Mononuclear cell (primary cell): ENCODE measurements around the gene OASL. TPM values are rescaled to one million over a fixed set of nuclear protein-coding genes. Genes with fewer than 3 reads are reported as not detected.

Experiments used
- H3K27me3 ChIP-seq: 2 replicates; pipeline ENCODE4 v1.6.0; 2011; ENCODE audit warnings: low read length, control low read depth; ENCODE audit not compliant: insufficient read depth
- H3K4me1 ChIP-seq: 2 replicates; pipeline ENCODE4 v1.5.1; 2011; ENCODE audit warnings: mild to moderate bottlenecking, low read length, control low read depth; ENCODE audit not compliant: insufficient read depth
- H3K4me3 ChIP-seq: 2 replicates; pipeline ENCODE4 v1.5.1; 2011; ENCODE audit warnings: mild to moderate bottlenecking, low read length, moderate library complexity
- H3K9me3 ChIP-seq: 2 replicates; pipeline ENCODE4 v1.5.1; 2011; ENCODE audit warnings: low read depth, mild to moderate bottlenecking, control low read depth, low read length
- total RNA-seq: library from RNA; depleted of rRNA; stranded (reverse); fragments of >200 nt; gene quantifications from one replicate; pipeline ENCODE4 v1.2.3, GENCODE V29; 2012

Gene OASL
- total RNA-seq, 1 donor, result 18.5 TPM

DNA sequence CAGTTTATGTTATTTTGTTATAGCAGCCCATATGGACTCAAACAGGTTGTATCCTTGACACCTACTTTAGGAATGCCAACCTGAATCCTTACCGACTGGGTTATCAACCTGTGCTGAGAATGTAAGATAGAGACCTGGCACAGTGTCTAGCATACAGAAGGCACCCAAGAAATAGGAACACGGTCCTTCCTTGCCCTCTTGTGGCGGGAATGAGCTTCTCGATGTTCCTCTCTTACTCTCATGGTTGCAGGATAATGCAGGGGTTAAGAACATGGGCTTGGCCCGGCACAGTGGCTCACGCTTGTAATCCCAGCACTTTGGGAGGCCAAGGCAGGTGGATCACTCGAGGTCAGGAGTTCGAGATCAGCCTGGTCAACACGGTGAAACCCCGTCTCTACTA is 29.3 kb downstream of the OASL start:
- H3K4me3 ChIP-seq, result no peak overlapping the region

DNA sequence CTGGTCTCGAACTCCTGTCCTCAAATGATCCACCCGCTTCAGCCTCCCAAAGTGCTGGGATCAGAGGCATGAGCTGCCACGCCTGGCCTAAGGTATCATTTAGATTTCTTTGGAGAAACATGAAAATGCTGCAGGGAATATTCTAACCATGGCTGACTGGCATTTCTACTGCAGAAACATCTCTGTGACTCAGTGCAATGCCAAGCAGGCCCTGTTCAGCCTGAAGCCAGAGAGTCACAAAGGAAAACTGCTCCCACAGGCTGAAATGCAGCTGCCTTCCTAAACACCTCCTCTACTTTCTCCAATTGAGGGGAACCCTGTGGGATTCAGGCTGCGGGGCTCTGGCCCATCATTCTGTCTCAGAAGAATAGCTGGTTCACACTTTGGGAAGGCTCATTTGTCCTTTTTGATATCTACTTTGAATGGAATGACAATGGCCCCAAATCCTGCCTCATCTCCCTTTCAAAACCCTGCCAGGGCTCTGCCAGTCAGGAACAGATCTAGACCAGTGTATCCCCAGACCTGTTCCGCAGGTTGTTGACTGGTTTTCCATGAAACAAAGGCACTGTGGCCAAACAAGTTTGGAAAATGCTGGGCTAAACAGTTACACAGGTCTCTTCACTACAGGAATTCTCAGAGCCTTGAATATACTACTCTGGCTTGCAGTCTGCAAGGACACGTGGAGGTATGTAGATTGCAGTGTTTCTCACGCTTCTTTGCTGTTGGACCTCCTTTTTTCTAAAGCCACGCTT is 30.5 kb downstream of the OASL start:
- Histone ChIP-seq H3K9me3 (no peaks in the 10 kb centered on the region), H3K4me1 (no peaks in the 10 kb centered on the region), H3K4me3 (no peak overlapping the region), H3K27me3 (no peaks in the 10 kb centered on the region)

More for the DNA sequence above, 29.3 kb downstream of the OASL start:
- no peaks in the 10 kb centered on the region for H3K9me3 ChIP-seq
- no peaks in the 10 kb centered on the region for H3K27me3 ChIP-seq
- H3K4me1 ChIP-seq, result no peaks in the 10 kb centered on the region

DNA sequence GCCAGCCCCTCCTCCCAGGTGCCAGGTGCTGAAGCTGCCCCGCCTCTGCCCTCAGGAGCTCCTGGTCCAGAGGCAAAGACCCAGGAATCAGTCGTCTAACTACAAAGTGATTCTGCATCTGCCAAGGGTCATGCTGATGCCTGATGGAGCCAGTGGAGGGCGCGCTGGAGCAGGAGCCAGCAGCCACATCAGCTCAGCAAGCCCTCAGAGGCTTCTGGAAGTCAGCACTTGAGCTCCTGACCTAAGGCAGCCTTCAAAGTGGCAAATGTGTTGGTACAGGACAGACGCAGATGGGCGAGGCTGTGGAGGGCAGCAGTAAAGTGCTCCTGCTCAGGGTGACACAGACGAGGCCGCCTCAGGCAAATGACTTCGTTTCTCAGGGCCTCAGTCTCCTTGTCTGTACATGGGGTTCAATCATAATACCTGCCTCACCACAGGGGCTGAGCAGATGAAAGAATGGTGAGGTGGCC is 33.7 kb downstream of the OASL start:
- no peaks in the 10 kb centered on the region for H3K9me3 ChIP-seq
- no peaks in the 10 kb centered on the region for H3K4me1 ChIP-seq
- no peak overlapping the region for H3K4me3 ChIP-seq
- no peaks in the 10 kb centered on the region for H3K27me3 ChIP-seq

DNA sequence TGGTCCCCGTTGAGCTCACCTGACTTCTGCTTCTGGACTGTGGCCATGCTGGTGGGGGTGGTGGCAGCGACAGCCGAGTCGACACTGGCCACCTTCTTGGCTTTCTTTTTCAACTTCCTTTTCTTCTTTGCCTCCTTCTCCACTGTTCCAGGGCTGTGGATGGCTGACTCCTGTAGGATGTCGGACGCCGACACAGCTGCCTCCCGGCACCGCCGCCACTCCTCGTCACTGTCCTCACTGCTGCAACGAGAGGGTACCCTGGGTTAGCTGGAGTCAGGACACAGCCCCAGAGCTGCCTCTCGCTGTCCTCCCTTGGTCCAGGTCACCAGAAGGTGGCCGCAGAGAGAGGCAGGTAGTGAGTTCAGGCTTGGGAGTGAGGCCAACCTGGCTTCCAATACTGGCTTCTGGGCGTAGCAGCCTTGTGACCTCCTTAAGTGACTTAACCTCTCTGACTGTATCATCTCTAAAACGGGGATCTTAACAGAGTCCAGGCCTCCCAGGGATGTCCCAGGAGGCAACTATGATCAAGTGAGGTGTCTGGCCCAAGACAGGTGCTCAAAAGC is 34.7 kb downstream of the OASL start:
- Histone ChIP-seq H3K4me1 (no peaks in the 10 kb centered on the region), H3K4me3 (no peak overlapping the region), H3K27me3 (no peaks in the 10 kb centered on the region), H3K9me3 (no peaks in the 10 kb centered on the region)

DNA sequence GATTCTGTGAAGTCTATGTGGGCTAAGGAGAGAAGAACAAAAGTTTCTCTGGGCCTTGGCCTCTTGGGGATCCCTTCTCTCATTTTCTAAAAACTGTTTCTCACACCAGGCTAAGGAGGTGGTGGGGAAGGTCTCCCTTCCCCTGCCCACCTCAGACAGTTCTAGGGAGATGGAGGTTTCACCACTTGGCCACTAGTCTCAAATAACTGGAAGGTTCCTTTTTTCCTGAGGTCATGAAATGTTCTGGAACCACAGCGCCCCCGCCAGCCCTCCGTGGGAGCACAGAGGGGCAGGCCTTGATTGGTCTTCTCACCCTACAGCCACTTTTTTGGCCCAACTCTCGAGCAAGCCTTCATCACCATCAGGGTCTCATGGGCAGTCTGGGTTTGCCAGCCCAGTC is 35.4 kb downstream of the OASL start:
- Histone ChIP-seq H3K4me3 (no peak overlapping the region), H3K27me3 (no peaks in the 10 kb centered on the region), H3K9me3 (no peaks in the 10 kb centered on the region), H3K4me1 (no peaks in the 10 kb centered on the region)

DNA sequence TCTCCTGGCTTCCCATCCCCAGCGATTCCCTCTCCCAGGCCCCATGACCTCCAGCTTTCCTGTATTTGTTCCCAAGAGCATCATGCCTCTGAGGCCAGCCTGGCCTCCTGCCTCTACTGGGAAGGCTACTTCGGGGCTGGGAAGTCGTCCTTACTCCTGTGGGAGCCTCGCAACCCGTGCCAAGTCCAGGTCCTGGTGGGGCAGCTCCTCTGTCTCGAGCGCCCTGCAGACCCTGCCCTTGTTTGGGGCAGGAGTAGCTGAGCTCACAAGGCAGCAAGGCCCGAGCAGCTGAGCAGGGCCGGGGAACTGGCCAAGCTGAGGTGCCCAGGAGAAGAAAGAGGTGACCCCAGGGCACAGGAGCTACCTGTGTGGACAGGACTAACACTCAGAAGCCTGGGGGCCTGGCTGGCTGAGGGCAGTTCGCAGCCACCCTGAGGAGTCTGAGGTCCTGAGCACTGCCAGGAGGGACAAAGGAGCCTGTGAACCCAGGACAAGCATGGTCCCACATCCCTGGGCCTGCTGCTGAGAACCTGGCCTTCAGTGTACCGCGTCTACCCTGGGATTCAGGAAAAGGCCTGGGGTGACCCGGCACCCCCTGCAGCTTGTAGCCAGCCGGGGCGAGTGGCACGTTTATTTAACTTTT is 37.1 kb downstream of the OASL start:
- Histone ChIP-seq H3K9me3 (no peaks in the 10 kb centered on the region), H3K27me3 (no peaks in the 10 kb centered on the region)

DNA sequence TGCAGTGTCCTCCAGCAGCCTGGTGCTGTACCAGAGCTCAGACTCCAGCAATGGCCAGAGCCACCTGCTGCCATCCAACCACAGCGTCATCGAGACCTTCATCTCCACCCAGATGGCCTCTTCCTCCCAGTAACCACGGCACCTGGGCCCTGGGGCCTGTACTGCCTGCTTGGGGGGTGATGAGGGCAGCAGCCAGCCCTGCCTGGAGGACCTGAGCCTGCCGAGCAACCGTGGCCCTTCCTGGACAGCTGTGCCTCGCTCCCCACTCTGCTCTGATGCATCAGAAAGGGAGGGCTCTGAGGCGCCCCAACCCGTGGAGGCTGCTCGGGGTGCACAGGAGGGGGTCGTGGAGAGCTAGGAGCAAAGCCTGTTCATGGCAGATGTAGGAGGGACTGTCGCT is 38.0 kb downstream of the OASL start:
- H3K4me3 ChIP-seq, result no peak overlapping the region
- no peaks in the 10 kb centered on the region for H3K27me3 ChIP-seq
- no peaks in the 10 kb centered on the region for H3K4me1 ChIP-seq
- no peaks in the 10 kb centered on the region for H3K9me3 ChIP-seq

More for the DNA sequence above, 37.1 kb downstream of the OASL start:
- Histone ChIP-seq H3K4me1 (no peaks in the 10 kb centered on the region), H3K4me3 (no peak overlapping the region)

DNA sequence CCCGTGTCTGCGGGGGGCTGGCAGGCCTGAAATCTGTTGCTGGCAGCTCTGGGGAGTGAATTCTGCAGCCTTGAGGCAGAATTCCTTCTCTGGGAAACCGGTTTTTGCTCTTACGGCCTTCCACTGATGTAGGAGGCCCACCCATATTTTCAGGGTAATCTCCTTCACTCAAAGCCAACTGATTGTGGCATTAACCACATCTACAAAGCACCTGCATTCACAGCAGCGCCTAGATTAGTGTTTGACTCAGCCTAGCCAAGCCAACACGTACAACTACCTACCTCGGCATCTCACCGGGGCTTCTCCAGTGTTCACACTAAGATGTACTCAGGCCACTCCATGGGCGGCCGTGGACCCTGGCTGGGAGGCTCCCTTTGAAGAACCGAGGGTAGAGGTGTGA is 38.5 kb downstream of the OASL start:
- H3K27me3 ChIP-seq, result no peaks in the 10 kb centered on the region
- no peaks in the 10 kb centered on the region for H3K4me1 ChIP-seq
- no peaks in the 10 kb centered on the region for H3K9me3 ChIP-seq
- no peak overlapping the region for H3K4me3 ChIP-seq

DNA sequence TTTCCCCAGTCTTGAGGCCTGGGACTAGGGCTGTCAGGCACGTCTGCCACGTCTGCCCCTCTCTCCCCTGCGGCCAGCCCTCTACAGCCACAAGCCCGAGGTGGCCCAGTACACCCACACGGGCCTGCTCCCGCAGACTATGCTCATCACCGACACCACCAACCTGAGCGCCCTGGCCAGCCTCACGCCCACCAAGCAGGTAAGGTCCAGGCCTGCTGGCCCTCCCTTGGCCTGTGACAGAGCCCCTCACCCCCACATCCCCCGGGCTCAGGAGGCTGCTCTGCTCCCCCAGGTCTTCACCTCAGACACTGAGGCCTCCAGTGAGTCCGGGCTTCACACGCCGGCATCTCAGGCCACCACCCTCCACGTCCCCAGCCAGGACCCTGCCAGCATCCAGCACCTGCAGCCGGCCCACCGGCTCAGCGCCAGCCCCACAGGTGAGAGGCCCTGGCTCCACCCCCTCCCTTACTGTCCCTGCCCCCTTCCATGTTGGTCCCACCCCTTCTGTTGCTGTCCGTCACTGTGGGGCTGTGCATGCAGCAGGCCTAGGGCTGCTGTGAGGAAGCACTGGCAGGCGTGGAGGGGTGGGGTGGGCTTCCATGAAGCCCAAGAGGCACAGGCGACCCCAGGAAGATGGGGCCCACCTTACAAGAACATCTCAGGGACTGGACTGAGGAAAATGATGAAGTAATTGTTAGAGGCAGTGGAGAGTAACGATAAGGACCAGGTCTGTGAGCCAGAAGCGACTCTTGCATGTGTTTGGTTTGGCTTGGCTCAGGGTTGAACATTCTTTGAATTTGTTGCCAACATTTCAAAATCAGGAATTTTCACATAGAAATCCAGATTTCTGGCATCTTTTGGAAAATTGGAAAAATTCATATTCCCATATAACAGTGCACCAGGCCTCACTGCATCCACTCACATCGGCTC is 39.6 kb downstream of the OASL start:
- no peaks in the 10 kb centered on the region for H3K27me3 ChIP-seq
- no peaks in the 10 kb centered on the region for H3K4me1 ChIP-seq
- no peaks in the 10 kb centered on the region for H3K9me3 ChIP-seq
- H3K4me3 ChIP-seq, result no peak overlapping the region

DNA sequence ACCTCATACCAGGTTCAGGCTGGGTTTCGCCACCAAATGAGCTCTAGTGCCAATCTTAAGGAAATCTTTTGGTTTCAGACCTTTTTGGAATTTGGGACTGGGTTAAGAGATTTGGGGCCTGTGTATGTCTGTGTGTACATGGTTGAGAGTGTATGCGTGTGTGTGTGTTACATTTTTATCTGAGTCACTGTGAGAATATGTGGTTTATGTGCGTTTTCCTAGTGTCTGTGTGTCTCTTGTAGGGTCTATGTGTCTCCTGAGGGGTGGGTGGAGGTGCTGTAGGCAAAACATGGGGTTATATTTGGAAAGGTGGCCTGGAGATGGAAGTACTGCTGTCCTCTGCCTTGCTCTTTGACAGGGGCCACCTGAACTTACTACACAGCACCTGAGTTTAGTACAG is 40.6 kb downstream of the OASL start:
- H3K4me1 ChIP-seq, result no peaks in the 10 kb centered on the region
- no peaks in the 10 kb centered on the region for H3K27me3 ChIP-seq
- no peak overlapping the region for H3K4me3 ChIP-seq
- no peaks in the 10 kb centered on the region for H3K9me3 ChIP-seq

DNA sequence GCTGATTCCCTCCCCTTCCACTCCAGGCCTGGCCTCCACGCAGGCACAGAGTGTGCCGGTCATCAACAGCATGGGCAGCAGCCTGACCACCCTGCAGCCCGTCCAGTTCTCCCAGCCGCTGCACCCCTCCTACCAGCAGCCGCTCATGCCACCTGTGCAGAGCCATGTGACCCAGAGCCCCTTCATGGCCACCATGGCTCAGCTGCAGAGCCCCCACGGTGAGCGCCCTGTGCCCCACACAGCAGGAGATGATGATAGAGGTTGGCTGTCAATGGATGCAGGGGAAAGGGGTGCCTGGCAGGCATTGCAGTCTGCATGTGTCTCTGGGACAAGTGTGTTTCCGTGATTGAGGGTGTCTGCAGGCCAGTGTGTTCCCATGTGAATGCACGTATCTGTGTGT is 41.6 kb downstream of the OASL start:
- no peaks in the 10 kb centered on the region for H3K4me1 ChIP-seq
- H3K27me3 ChIP-seq, result no peaks in the 10 kb centered on the region
- H3K9me3 ChIP-seq, result no peaks in the 10 kb centered on the region
- no peak overlapping the region for H3K4me3 ChIP-seq

DNA sequence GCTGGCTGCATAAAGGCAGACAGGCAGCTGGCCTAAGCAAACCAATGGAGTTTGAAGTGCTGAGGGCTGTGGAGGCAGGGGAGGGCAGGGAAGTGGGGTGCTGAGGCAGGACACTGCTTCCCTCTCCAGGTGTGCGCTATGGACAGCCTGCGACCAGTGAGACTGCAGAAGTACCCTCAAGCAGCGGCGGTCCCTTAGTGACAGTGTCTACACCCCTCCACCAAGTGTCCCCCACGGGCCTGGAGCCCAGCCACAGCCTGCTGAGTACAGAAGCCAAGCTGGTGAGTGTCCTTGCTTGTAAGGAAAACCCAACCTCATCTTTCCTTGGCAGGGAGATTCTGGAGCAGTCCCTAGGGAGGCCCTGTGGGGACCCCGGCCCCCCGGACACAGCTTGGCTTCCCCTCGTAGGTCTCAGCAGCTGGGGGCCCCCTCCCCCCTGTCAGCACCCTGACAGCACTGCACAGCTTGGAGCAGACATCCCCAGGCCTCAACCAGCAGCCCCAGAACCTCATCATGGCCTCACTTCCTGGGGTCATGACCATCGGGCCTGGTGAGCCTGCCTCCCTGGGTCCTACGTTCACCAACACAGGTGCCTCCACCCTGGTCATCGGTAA is 42.8 kb downstream of the OASL start:
- H3K4me3 ChIP-seq, result no peak overlapping the region
- no peaks in the 10 kb centered on the region for H3K9me3 ChIP-seq
- no peaks in the 10 kb centered on the region for H3K27me3 ChIP-seq
- H3K4me1 ChIP-seq, result no peaks in the 10 kb centered on the region

DNA sequence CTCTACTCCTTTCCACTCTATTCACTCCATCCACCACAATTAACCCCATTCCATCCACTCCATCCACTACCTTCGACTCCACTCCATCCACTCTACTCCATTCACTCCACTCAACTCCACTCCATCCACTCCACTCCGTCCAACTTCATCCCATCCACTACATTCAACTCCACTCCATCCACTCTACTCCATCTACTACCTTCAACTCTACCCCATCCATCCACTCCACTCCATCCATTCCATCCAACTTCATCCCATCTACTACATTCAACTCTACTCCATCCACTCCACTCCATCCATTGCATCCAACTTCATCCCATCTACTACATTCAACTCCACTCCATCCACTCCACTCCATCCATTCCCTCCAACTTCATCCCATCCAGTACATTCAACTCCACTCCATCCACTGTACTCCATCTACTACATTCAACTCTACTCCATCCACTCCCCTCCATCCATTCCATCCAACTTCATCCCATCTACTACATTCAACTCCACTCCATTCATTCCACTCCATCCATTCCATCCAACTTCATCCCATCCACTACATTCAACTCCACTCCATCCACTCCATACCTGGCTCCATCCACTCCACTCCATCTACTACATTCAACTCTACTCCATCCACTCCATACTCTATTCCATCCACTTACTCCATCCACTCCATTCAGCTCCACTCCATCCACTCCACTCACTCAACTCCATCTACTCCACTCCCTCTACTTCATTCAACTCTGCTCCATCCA is 44.3 kb downstream of the OASL start:
- Histone ChIP-seq H3K27me3 (no peaks in the 10 kb centered on the region), H3K4me1 (no peaks in the 10 kb centered on the region), H3K9me3 (no peaks in the 10 kb centered on the region), H3K4me3 (no peak overlapping the region)

DNA sequence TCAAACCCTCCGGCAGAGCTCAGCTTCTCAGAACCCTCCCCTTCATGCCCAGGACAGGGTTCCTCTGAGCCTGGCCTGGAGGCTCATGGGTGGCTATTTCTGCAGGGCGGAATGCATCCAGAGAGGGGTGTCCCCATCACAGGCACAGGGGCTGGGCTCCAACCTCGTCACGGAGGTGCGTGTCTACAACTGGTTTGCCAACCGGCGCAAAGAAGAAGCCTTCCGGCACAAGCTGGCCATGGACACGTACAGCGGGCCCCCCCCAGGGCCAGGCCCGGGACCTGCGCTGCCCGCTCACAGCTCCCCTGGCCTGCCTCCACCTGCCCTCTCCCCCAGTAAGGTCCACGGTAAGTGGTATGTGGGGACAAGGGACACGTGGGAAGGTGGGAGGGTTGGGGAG is 45.0 kb downstream of the OASL start:
- Histone ChIP-seq H3K27me3 (no peaks in the 10 kb centered on the region), H3K9me3 (no peaks in the 10 kb centered on the region), H3K4me3 (no peak overlapping the region), H3K4me1 (no peaks in the 10 kb centered on the region)
